Measurements from ENCODE around the gene OR56A4. TPM values are rescaled to one million over a fixed set of nuclear protein-coding genes. Genes with fewer than 3 reads are reported as not detected.

Gene OR56A4
- total RNA-seq, 1 donor from 2014 or later: not detected

DNA sequence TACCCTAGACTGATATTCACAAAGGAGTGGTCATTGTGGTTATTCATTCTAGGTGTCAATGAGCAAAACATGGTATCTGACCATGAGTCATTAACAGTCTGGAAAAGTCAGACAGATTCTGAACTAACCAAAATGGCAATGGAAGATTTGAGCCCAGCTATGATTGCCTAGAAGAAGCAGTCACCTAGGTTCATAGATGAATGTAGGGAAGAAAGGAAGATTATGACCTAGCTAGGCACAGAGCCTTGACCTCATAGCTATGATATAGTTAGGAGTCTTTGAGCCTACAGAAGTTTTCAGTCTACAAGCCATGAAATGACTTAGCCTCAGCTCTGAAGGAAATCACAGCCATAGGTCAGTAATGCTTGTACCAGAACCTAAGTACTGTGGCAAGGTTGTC, 351 bp downstream of the OR56A4 start:
- no peaks in the 10 kb centered on the region for H3K27me3 ChIP-seq (ENCODE audit: low read depth)
- TF ChIP-seq, protein P1, sequence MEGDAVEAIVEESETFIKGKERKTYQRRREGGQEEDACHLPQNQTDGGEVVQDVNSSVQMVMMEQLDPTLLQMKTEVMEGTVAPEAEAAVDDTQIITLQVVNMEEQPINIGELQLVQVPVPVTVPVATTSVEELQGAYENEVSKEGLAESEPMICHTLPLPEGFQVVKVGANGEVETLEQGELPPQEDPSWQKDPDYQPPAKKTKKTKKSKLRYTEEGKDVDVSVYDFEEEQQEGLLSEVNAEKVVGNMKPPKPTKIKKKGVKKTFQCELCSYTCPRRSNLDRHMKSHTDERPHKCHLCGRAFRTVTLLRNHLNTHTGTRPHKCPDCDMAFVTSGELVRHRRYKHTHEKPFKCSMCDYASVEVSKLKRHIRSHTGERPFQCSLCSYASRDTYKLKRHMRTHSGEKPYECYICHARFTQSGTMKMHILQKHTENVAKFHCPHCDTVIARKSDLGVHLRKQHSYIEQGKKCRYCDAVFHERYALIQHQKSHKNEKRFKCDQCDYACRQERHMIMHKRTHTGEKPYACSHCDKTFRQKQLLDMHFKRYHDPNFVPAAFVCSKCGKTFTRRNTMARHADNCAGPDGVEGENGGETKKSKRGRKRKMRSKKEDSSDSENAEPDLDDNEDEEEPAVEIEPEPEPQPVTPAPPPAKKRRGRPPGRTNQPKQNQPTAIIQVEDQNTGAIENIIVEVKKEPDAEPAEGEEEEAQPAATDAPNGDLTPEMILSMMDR (IDR thresholded peaks at IDR 0.05): no peak
- intact Hi-C loops (cut with DNase I): no loop called here

DNA sequence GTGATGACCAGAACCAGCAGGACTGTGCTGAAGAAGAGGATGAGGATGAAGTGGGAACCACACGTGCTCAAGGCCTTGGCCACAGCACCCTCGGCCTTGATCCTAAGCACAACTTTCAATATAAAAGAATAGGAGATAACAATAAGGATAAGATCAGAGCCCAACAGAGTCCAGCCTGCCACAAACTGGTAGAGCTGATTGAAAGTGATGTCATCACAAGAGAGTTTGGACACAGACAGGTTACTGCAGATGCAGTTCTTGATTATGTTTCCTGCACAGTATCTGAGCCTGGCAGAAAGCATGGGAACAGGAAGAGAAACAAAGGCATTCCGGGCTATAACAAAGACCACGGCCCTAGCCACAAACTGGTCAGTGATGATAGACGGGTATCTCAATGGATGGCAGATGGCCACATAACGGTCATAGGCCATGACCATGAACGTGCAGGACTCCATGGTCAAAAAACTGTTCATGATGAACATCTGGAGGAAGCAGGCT, 4.5 kb downstream of the OR56A4 start:
- TF ChIP-seq, protein P1 (IDR thresholded peaks at IDR 0.05): no peak
- Histone ChIP-seq H3K27me3 (ENCODE audit: low read depth) (no peaks in the 10 kb centered on the region), H3K27ac (no peak overlapping the region), H3K4me1 (no peaks in the 10 kb centered on the region), H3K4me3 (no peak overlapping the region), H3K9me3 (no peaks in the 10 kb centered on the region), H3K36me3 (no peaks in the 10 kb centered on the region)
- ATAC-seq (no peak), DNase-seq (no peak)
- intact Hi-C loops (cut with DNase I): no loop called here

More for the DNA sequence above, 351 bp downstream of the OR56A4 start:
- no peaks in the 10 kb centered on the region for H3K9me3 ChIP-seq
- no peak for DNase-seq
- no peak for ATAC-seq
- H3K27ac ChIP-seq: no peak overlapping the region
- no peaks in the 10 kb centered on the region for H3K4me1 ChIP-seq
- H3K4me3 ChIP-seq: no peak overlapping the region
- H3K36me3 ChIP-seq: no peaks in the 10 kb centered on the region

DNA sequence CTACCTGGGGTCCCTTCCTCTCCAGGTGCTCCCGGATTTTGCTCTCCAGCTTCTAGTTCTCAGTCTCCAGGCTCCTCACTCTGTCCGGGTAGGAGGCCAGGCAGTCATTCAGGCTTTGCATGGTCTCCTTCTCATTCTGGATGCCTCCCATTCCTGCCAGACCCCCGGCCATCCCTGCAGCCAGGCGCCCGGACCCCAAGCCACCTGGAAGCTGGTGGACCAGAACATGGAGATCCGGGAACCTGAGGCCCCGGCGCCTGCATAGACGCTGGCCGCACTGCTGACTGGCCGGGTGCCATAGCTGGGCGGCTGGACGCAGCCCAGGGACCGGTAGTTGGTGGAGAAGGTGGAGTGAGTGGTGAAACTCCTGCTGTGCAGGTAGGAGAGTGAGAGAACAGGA, 12.0 kb downstream of the OR56A4 start:
- intact Hi-C loops (cut with DNase I): no loop called here

DNA sequence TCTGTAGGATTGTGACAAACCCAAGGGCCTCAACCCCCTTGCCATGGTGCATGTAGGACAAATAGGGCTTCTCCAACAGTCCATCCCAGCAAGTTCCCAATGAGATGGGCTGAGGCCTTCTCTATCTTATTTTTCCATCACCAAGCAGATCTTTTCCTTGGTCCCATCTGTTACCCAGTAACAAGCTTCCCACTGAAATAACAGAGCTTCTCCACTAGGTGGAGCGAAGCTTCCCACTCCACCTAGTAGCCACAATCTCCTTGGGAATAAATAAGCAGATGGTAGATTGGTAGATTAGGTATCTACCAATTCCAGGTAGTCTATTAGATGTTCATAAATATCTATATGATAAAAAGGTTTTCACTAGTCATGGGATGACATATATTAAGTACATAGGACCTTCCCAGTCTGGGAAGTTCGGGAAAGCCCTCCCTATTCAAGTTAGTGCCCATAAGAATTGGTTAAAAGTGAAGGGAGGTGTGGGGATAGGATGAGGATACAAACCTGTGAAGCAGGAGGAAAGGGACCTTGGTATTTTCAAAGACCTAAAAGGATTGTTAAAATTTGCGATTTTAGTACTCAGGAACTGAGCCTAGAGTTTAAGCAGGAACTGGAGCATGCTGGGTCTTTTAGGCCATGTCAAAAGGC, 14.0 kb downstream of the OR56A4 start:
- Histone ChIP-seq H3K27ac (no peak overlapping the region), H3K36me3 (no peaks in the 10 kb centered on the region), H3K4me1 (no peaks in the 10 kb centered on the region), H3K27me3 (ENCODE audit: low read depth) (no peaks in the 10 kb centered on the region), H3K9me3 (no peaks in the 10 kb centered on the region), H3K4me3 (no peak overlapping the region)
- TF ChIP-seq, protein P1 (IDR thresholded peaks at IDR 0.05): peak; percentile 44
- ATAC-seq (peak; percentile 46 to 47), DNase-seq (no peak)
- intact Hi-C loops (cut with DNase I): no loop called here

More for the DNA sequence above, 12.0 kb downstream of the OR56A4 start:
- no peaks in the 10 kb centered on the region for H3K27me3 ChIP-seq (ENCODE audit: low read depth)
- H3K9me3 ChIP-seq: no peaks in the 10 kb centered on the region
- H3K36me3 ChIP-seq: no peaks in the 10 kb centered on the region
- no peak for ATAC-seq
- no peak overlapping the region for H3K27ac ChIP-seq
- no peaks in the 10 kb centered on the region for H3K4me1 ChIP-seq
- TF ChIP-seq, protein P1 (IDR thresholded peaks at IDR 0.05): no peak
- H3K4me3 ChIP-seq: no peak overlapping the region
- no peak for DNase-seq

DNA sequence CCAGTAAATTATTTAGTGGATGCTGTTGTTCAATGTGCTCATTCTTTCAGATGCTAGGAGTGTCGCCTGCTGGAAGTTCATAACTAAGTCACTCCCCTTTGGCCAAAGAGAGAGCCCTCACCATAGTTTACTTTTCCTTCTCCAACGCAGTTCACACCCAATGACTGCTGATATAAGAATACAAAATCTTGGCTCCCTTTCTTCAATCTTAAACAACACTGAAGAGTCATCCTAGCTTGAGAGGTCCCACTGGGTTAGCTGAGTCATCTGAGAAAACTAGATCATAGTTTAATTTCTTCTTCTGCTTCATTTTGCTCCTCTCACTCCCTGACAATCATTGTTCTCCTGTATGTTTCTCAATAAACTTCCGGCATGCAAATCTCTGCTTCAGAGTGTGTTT, 14.6 kb downstream of the OR56A4 start:
- TF ChIP-seq, protein P1 (IDR thresholded peaks at IDR 0.05): no peak
- Histone ChIP-seq H3K27ac (no peak overlapping the region), H3K4me3 (no peak overlapping the region), H3K9me3 (no peaks in the 10 kb centered on the region), H3K36me3 (no peaks in the 10 kb centered on the region), H3K27me3 (ENCODE audit: low read depth) (no peaks in the 10 kb centered on the region), H3K4me1 (no peaks in the 10 kb centered on the region)
- DNase-seq (no peak), ATAC-seq (peak; percentile 27 to 33)
- intact Hi-C loops (cut with DNase I): no loop called here
